PC-3 (cell line): Measurements from ENCODE around the gene GNB1. TPM values are rescaled to one million over a fixed set of nuclear protein-coding genes. Genes with fewer than 3 reads are reported as not detected.

ENCODE experiments used
- ATAC-seq: fragments of 200-7000 bp; cut with Tn5 transposase; 2 replicates; pipeline ENCODE4 v1.9.1; 2020; ENCODE audit warnings: mild to moderate bottlenecking, moderate library complexity
- BruUV-seq: library from RNA; stranded (reverse); fragments of 400-500 nt; replicated peaks from 2 replicates; lab custom pipeline; 2021; lab: Mats Ljungman, UMichigan
- CTCF ChIA-PET: fragments of 300-600 bp; sonication (Branson Sonifier 250); formaldehyde crosslinking; loops from one replicate; lab custom pipeline; 2022; ENCODE audit warnings: antibody characterized with exemption; lab: Charles Lee
- POLR2A ChIA-PET: fragments of 300-600 bp; sonication (Branson Sonifier 250); formaldehyde crosslinking; loops from one replicate; lab custom pipeline; 2022; ENCODE audit warnings: antibody characterized with exemption; ENCODE audit not compliant: unreplicated experiment; lab: Charles Lee
- DNase-seq: peaks from one replicate; pipeline ENCODE4 v3.0.0-alpha.2; 2015
- H2AFZ ChIP-seq: fragments of 300-600 bp; sonication (generic); 2 replicates; pipeline ENCODE4 v1.6.0; 2016; ENCODE audit warnings: antibody characterized with exemption, low read length
- H3F3A ChIP-seq: fragments of 300-600 bp; sonication (generic); one replicate; pipeline ENCODE4 v1.6.0; 2017; ENCODE audit warnings: antibody characterized with exemption, low read length, control low read depth, mild to moderate bottlenecking; ENCODE audit not compliant: unreplicated experiment
- H3K27ac ChIP-seq: fragments of 300-600 bp; sonication (generic); 2 replicates; pipeline ENCODE4 v1.5.1; 2016; ENCODE audit warnings: mild to moderate bottlenecking, low read length
- H3K27me3 ChIP-seq: fragments of 300-600 bp; sonication (generic); 2 replicates; pipeline ENCODE4 v1.6.1; 2016; ENCODE audit warnings: low read length, mixed read lengths
- H3K36me3 ChIP-seq: fragments of 300-600 bp; sonication (generic); 2 replicates; pipeline ENCODE4 v1.6.1; 2016; ENCODE audit warnings: low read depth, mixed run types, low read length, mixed read lengths
- H3K4me1 ChIP-seq: fragments of 300-600 bp; sonication (generic); 2 replicates; pipeline ENCODE4 v1.5.1; 2016; ENCODE audit warnings: low read length; ENCODE audit not compliant: insufficient read depth
- H3K4me2 ChIP-seq: fragments of 300-600 bp; sonication (generic); 2 replicates; pipeline ENCODE4 v1.6.0; 2016; ENCODE audit warnings: low read length
- H3K4me3 ChIP-seq: fragments of 300-600 bp; sonication (generic); 2 replicates; pipeline ENCODE4 v1.5.1; 2016; ENCODE audit warnings: mild to moderate bottlenecking, low read length, mixed read lengths
- H3K79me2 ChIP-seq: fragments of 300-600 bp; sonication (generic); 2 replicates; pipeline ENCODE4 v1.6.1; 2017; ENCODE audit warnings: low read length, mixed read lengths
- H3K9ac ChIP-seq: fragments of 300-600 bp; sonication (generic); 2 replicates; pipeline ENCODE4 v1.6.0; 2016; ENCODE audit warnings: mild to moderate bottlenecking, low read length
- H3K9me2 ChIP-seq: fragments of 300-600 bp; sonication (generic); replicated peaks from 2 replicates; pipeline ENCODE4 v1.6.1; 2016; ENCODE audit warnings: mixed run types, low read length, mixed read lengths
- H3K9me3 ChIP-seq: fragments of 300-600 bp; sonication (generic); 2 replicates; pipeline ENCODE4 v1.6.1; 2016; ENCODE audit warnings: low read length, mixed read lengths
- H4K20me1 ChIP-seq: fragments of 300-600 bp; sonication (generic); 2 replicates; pipeline ENCODE4 v1.6.1; 2016; ENCODE audit warnings: low read length, mixed read lengths
- CTCF ChIP-seq: fragments of 300-600 bp; sonication (generic); conservative IDR thresholded peaks from 2 replicates; pipeline ENCODE4 v1.5.1; 2017; ENCODE audit warnings: antibody characterized with exemption, low read depth, mild to moderate bottlenecking, low read length
- EZH2 ChIP-seq: fragments of 300-600 bp; sonication (generic); IDR thresholded peaks from one replicate; pipeline ENCODE4 v1.6.1; 2017; ENCODE audit warnings: antibody characterized with exemption, mild to moderate bottlenecking, low read length; ENCODE audit not compliant: unreplicated experiment
- EZH2phosphoT487 ChIP-seq: fragments of 300-600 bp; sonication (generic); IDR thresholded peaks from 2 replicates; pipeline ENCODE4 v1.6.1; 2018; ENCODE audit warnings: mild to moderate bottlenecking, antibody characterized with exemption, low read length, borderline replicate concordance
- intact Hi-C: fragments of 100-400 bp; cut with micrococcal nuclease; formaldehyde crosslinking; loops from 2 replicates; pipeline ENCODE4 v1.9.0; 2023
- total RNA-seq: library from RNA; depleted of rRNA; stranded (reverse); fragments of >200 nt; gene quantifications from 2 replicates; pipeline ENCODE4 v1.2.3, GENCODE V29; 2014

Gene GNB1
- total RNA-seq, 1 experiment from 2014 or later, result 125 TPM

GRCh38 chr1:1757422-1758058, 133.3 kb downstream of the GNB1 start:
- H3K4me2 ChIP-seq, result peak overlapping the region; percentile 56; the same call in 1 of the 2 replicates
- peaks cover 48% of the 10 kb centered on the region for H3K79me2 ChIP-seq
- H3K27me3 ChIP-seq, result no peaks in the 10 kb centered on the region
- H3K9ac ChIP-seq, result no peak overlapping the region
- H3F3A ChIP-seq, result no peaks in the 10 kb centered on the region
- peaks cover 27% of the 10 kb centered on the region for H3K4me1 ChIP-seq
- peak overlapping the region; percentile 78 for H3K27ac ChIP-seq
- H3K36me3 ChIP-seq, result peaks cover 74% of the 10 kb centered on the region
- H4K20me1 ChIP-seq, result peaks cover 13% of the 10 kb centered on the region
- BruUV-seq, result no TSS peak
- no peak for ATAC-seq
- H3K9me3 ChIP-seq, result no peaks in the 10 kb centered on the region
- DNase-seq, result peak; percentile 0
- ChIA-PET POLR2A (no interaction called here), CTCF (no interaction called here)
- intact Hi-C loops, result loop anchor here (5.0 kb wide), 1 partner anchor 150 kb away; no protein-coding TSS in a partner anchor
- H3K4me3 ChIP-seq, result no peak overlapping the region
- no peak overlapping the region for H2AFZ ChIP-seq
- H3K9me2 ChIP-seq, result no peaks in the 10 kb centered on the region
- no peak for TF ChIP-seq EZH2
- TF ChIP-seq CTCF, result no peak
- TF ChIP-seq EZH2phosphoT487, result no peak

GRCh38 chr1:1756661-1757421, 134.0 kb downstream of the GNB1 start:
- Histone ChIP-seq H3K79me2 (peaks cover 41% of the 10 kb centered on the region), H3K36me3 (peaks cover 69% of the 10 kb centered on the region), H3K9ac (no peak overlapping the region), H2AFZ (no peak overlapping the region), H3K4me1 (peaks cover 24% of the 10 kb centered on the region), H3K4me2 (no peak overlapping the region), H3K27me3 (no peaks in the 10 kb centered on the region), H3K9me3 (no peaks in the 10 kb centered on the region), H3K9me2 (no peaks in the 10 kb centered on the region), H3F3A (no peaks in the 10 kb centered on the region), H4K20me1 (peaks cover 6% of the 10 kb centered on the region), H3K27ac (no peak overlapping the region), H3K4me3 (no peak overlapping the region)
- intact Hi-C loops, result loop anchor here (5.0 kb wide), 1 partner anchor 150 kb away; no protein-coding TSS in a partner anchor
- no peak for ATAC-seq
- BruUV-seq, result no TSS peak
- peak; percentile 1 for DNase-seq
- TF ChIP-seq EZH2, result no peak
- no peak for TF ChIP-seq CTCF
- no peak for TF ChIP-seq EZH2phosphoT487
- ChIA-PET POLR2A (no interaction called here), CTCF (no interaction called here)

- CTCF ChIA-PET, result no interaction called here
- H3K79me2 ChIP-seq, result peaks cover 33% of the 10 kb centered on the region
- H3K9ac ChIP-seq, result no peak overlapping the region
- TF ChIP-seq EZH2phosphoT487 (no peak), CTCF (no peak), EZH2 (no peak)
- ATAC-seq (no peak), DNase-seq (no peak)
- no TSS peak for BruUV-seq
- H4K20me1 ChIP-seq, result peaks cover 5% of the 10 kb centered on the region; the same call in 1 of the 2 replicates
- H3K36me3 ChIP-seq, result peaks cover 60% of the 10 kb centered on the region
- no peak overlapping the region for H3K27ac ChIP-seq
- H3K9me3 ChIP-seq, result no peaks in the 10 kb centered on the region
- H3K9me2 ChIP-seq, result no peaks in the 10 kb centered on the region
- no peaks in the 10 kb centered on the region for H3F3A ChIP-seq
- no peak overlapping the region for H3K4me3 ChIP-seq
- intact Hi-C loops, result loop anchor here (5.0 kb wide), 1 partner anchor 151 kb away; no protein-coding TSS in a partner anchor
- no peak overlapping the region for H3K4me2 ChIP-seq
- peaks cover 24% of the 10 kb centered on the region for H3K4me1 ChIP-seq
- no peaks in the 10 kb centered on the region for H3K27me3 ChIP-seq
- POLR2A ChIA-PET, result no interaction called here
- no peak overlapping the region for H2AFZ ChIP-seq
Measured at GRCh38 chr1:1755852-1756251, 135.0 kb downstream of the GNB1 start.
